Ovary (tissue), 9 donors: ENCODE measurements around the gene SLCO3A1. TPM values are rescaled to one million over a fixed set of nuclear protein-coding genes. Genes with fewer than 3 reads are reported as not detected.

Experiments used
- DNase-seq, 5 donors: peaks; one replicate each; pipeline ENCODE4 v3.0.0-alpha.2; 2019 to 2020
- H3K27ac ChIP-seq, 2 donors: fragments of 200-600 bp; one replicate each; pipeline versions ENCODE4 v1.5.1 to v1.8.0; 2019 to 2022
- H3K27me3 ChIP-seq: fragments of 200-600 bp; one replicate; pipeline ENCODE4 v1.8.0; 2022
- H3K36me3 ChIP-seq: fragments of 200-600 bp; sonication (generic); one replicate; pipeline ENCODE4 v1.5.1; 2019
- H3K4me1 ChIP-seq: one replicate; pipeline ENCODE4 v1.8.1; 2013; ENCODE audit warnings: mild to moderate bottlenecking, moderate library complexity; ENCODE audit not compliant: insufficient read depth
- H3K4me3 ChIP-seq: fragments of 200-600 bp; sonication (generic); one replicate; pipeline ENCODE4 v1.5.1; 2017
- H3K9me3 ChIP-seq, 2 donors: fragments of 200-600 bp in 1 of 2; sonication (generic) in 1 of 2; one replicate each; pipeline versions ENCODE4 v1.5.1 to v1.8.1; 2013 to 2019; ENCODE audit warnings: mild to moderate bottlenecking in 1 of 2, moderate library complexity in 1 of 2
- EP300 ChIP-seq: sonication (generic); formaldehyde crosslinking; IDR thresholded peaks from one replicate; pipeline ENCODE4 v1.6.1; 2017; ENCODE audit warnings: antibody characterized with exemption
- POLR2A ChIP-seq: fragments of 450-650 bp; IDR thresholded peaks from one replicate; pipeline ENCODE4 v1.6.1; 2017; ENCODE audit warnings: antibody characterized with exemption, mild to moderate bottlenecking, moderate library complexity
- WGBS, 3 donors: extraction: QIAGEN DNeasy Blood & Tissue Kit in 1 of 3; methylation state at CpG; one replicate each; pipeline versions ENCODE4 v1.1.5 to v1.1.7; 2013 to 2017; 5-methylcytosine and 5-hydroxymethylcytosine counted together
- intact Hi-C, 4 donors: fragments of 100-400 bp; cut with DNase I; formaldehyde crosslinking; loops; one replicate each; pipeline versions ENCODE4 v1.11.0 to v1.15.1; 2022 to 2023
- polyA plus RNA-seq, 2 donors: library from polyadenylated mRNA; stranded (reverse); fragments of 200-250 nt in 1 of 2; fragments of 350-450 nt in 1 of 2; fragmentation: Illumina TruSeq in 1 of 2; extraction: RNeasy Lipid Tissue Mini Kit (QIAGEN cat#74804) in 1 of 2; gene quantifications; one replicate each; pipeline ENCODE4 v1.2.3, GENCODE V29; 2013 to 2014
- total RNA-seq, 7 donors: library from RNA; depleted of rRNA in 2 of 7; stranded (reverse); fragments of >200 nt in 2 of 7; fragmentation: NEBNext Ultra II Directional in 3 of 7; extraction: Animal tissue kit (Norgen Biotek cat#: 25700) in 3 of 7; gene quantifications; one replicate each; pipeline versions ENCODE4 v1.1.0 to v1.2.4, GENCODE V29; 2016 to 2023
- TF ChIP-seq, protein P1 (sequence below), 3 donors: fragments of 450-650 bp in 2 of 3; fragments of 200-600 bp in 1 of 3; IDR thresholded peaks; one replicate each; pipeline versions ENCODE4 v1.5.1 to v1.8.0; 2016 to 2022; ENCODE audit warnings: antibody characterized with exemption in 3 of 3, mild to moderate bottlenecking in 1 of 3
- donor health status: DM: no; HTN: no; CAD: no; lungs with moderate emphysema.
- donor health status: DM: no; HTN: no; CAD: no.
- donor health status: Bipolar disorder and iron deficiency.
- donor health status: DM: yes; HTN: yes; CAD: no.
- donor health status: DM: no; HTN: no; CAD: no.
- donor health status: DM: yes; HTN: yes; CAD: no.

Gene SLCO3A1
- total and polyA plus RNA-seq, 9 donors = 5.0 to 20.0 (median 12.5) TPM

- H3K27me3 ChIP-seq = no peaks in the 10 kb centered on the region
- 80 to 92% (median 88%) methylated on average over 6 of the region's 6 CpGs for WGBS, 3 donors
- H3K36me3 ChIP-seq = no peaks in the 10 kb centered on the region
- DNase-seq = no peak
- peaks cover 23% of the 10 kb centered on the region for H3K4me1 ChIP-seq
- H3K9me3 ChIP-seq = no peaks in the 10 kb centered on the region
- intact Hi-C loops = no loop called here
- no peak overlapping the region for H3K27ac ChIP-seq
- no peak overlapping the region for H3K4me3 ChIP-seq
- TF ChIP-seq EP300 = no peak
- TF ChIP-seq, protein P1, sequence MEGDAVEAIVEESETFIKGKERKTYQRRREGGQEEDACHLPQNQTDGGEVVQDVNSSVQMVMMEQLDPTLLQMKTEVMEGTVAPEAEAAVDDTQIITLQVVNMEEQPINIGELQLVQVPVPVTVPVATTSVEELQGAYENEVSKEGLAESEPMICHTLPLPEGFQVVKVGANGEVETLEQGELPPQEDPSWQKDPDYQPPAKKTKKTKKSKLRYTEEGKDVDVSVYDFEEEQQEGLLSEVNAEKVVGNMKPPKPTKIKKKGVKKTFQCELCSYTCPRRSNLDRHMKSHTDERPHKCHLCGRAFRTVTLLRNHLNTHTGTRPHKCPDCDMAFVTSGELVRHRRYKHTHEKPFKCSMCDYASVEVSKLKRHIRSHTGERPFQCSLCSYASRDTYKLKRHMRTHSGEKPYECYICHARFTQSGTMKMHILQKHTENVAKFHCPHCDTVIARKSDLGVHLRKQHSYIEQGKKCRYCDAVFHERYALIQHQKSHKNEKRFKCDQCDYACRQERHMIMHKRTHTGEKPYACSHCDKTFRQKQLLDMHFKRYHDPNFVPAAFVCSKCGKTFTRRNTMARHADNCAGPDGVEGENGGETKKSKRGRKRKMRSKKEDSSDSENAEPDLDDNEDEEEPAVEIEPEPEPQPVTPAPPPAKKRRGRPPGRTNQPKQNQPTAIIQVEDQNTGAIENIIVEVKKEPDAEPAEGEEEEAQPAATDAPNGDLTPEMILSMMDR (IDR thresholded peaks at IDR 0.05) = no peak
- TF ChIP-seq POLR2A = no peak
These were observed 112.7 kb downstream of the SLCO3A1 start for GRCh38 chr15:91966194-91966552.

GRCh38 chr15:91967935-91968606 lies 114.6 kb downstream of the SLCO3A1 start:
- intact Hi-C loops = no loop called here
- WGBS, 3 donors = 77 to 88% (median 79%) methylated on average over 8 of the region's 8 CpGs
- DNase-seq = no peak
- peaks cover 23% of the 10 kb centered on the region for H3K4me1 ChIP-seq
- H3K27ac ChIP-seq = no peak overlapping the region
- H3K27me3 ChIP-seq = no peaks in the 10 kb centered on the region
- H3K9me3 ChIP-seq = no peaks in the 10 kb centered on the region
- H3K36me3 ChIP-seq = no peaks in the 10 kb centered on the region
- H3K4me3 ChIP-seq = no peak overlapping the region
- TF ChIP-seq, protein P1 (IDR thresholded peaks at IDR 0.05) = no peak
- no peak for TF ChIP-seq POLR2A
- no peak for TF ChIP-seq EP300

- no peak overlapping the region for H3K27ac ChIP-seq
- H3K4me3 ChIP-seq = no peak overlapping the region
- intact Hi-C loops = no loop called here
- H3K36me3 ChIP-seq = no peaks in the 10 kb centered on the region
- no peak for DNase-seq
- no peaks in the 10 kb centered on the region for H3K9me3 ChIP-seq
- WGBS, 3 donors = 90 to 93% (median 91%) methylated on average over 14 of the region's 14 CpGs
- no peak for TF ChIP-seq POLR2A
- H3K4me1 ChIP-seq = peaks cover 23% of the 10 kb centered on the region
- no peaks in the 10 kb centered on the region for H3K27me3 ChIP-seq
These were observed 115.1 kb downstream of the SLCO3A1 start for GRCh38 chr15:91968610-91969009.

- Histone ChIP-seq H3K9me3 (no peaks in the 10 kb centered on the region), H3K4me3 (no peak overlapping the region), H3K36me3 (no peaks in the 10 kb centered on the region), H3K27ac (no peak overlapping the region), H3K4me1 (peaks cover 30% of the 10 kb centered on the region), H3K27me3 (no peaks in the 10 kb centered on the region)
- DNase-seq = peak; percentile 53 to 83 (median 76)
- whole genome bisulfite sequencing, 3 donors = 11 to 18% (median 14%) methylated on average over 7 of the region's 7 CpGs
- TF ChIP-seq, protein P1 (IDR thresholded peaks at IDR 0.05) = no peak
- TF ChIP-seq EP300 (no peak), POLR2A (no peak)
- intact Hi-C loops = no loop called here
These were observed 116.6 kb downstream of the SLCO3A1 start for GRCh38 chr15:91970142-91970541.

- Histone ChIP-seq H3K36me3 (no peaks in the 10 kb centered on the region), H3K27me3 (no peaks in the 10 kb centered on the region), H3K27ac (no peak overlapping the region), H3K4me1 (peaks cover 18% of the 10 kb centered on the region), H3K4me3 (no peak overlapping the region), H3K9me3 (no peaks in the 10 kb centered on the region)
- 69 to 79% (median 75%) methylated on average over 9 of the region's 9 CpGs for WGBS, 3 donors
- DNase-seq = no peak
- TF ChIP-seq EP300 = no peak
- TF ChIP-seq, protein P1 (IDR thresholded peaks at IDR 0.05) = no peak
- intact Hi-C loops = no loop called here
These were observed 120.0 kb downstream of the SLCO3A1 start for GRCh38 chr15:91973481-91973880.
